AG08395 (cell line): ENCODE data around the gene CYP1A2.
"Not testable (repeated sequence)": the region's sequence is repeated elsewhere in the genome, so short reads cannot be mapped to it uniquely, and the experiment has no call there.

Experiments used
- DNase-seq: peaks from one replicate; pipeline ENCODE4 v3.0.0; 2012; ENCODE audit warnings: mixed read lengths, low spot score

Gene CYP1A2, protein sequence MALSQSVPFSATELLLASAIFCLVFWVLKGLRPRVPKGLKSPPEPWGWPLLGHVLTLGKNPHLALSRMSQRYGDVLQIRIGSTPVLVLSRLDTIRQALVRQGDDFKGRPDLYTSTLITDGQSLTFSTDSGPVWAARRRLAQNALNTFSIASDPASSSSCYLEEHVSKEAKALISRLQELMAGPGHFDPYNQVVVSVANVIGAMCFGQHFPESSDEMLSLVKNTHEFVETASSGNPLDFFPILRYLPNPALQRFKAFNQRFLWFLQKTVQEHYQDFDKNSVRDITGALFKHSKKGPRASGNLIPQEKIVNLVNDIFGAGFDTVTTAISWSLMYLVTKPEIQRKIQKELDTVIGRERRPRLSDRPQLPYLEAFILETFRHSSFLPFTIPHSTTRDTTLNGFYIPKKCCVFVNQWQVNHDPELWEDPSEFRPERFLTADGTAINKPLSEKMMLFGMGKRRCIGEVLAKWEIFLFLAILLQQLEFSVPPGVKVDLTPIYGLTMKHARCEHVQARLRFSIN

DNA sequence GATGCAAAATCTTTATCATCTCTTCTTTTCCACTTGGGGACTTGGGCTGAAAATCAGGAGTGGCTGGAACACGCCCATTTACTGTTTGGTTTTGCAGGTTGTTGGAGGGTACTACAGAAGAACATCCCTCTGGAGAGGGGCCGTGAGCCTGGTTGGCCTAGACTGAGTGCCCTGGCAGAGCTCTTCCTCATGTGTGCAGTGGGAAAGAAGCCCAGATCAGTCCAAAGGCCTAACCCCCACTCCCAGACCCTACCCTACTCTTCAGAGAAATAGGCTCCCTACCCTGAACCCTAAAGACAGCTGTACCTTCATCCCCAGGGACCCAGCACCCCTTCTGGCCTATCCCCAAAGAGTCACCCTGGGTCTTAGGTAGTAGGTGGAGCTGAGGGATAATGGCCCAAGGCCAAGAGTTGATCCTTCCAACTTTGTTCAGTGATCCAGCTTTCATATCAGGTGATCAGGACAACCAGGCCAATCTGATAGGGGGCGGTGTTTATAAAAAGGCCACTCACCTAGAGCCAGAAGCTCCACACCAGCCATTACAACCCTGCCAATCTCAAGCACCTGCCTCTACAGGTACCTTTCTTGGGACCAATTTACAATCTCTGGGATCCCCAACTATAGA is at the start of gene CYP1A2:
TSS of gene CYP1A2 (plus strand) at position 524 of the 625 bp plus-strand sequence. CDS start 894 bp downstream, outside the sequence.
- DNase-seq = no peak

DNA sequence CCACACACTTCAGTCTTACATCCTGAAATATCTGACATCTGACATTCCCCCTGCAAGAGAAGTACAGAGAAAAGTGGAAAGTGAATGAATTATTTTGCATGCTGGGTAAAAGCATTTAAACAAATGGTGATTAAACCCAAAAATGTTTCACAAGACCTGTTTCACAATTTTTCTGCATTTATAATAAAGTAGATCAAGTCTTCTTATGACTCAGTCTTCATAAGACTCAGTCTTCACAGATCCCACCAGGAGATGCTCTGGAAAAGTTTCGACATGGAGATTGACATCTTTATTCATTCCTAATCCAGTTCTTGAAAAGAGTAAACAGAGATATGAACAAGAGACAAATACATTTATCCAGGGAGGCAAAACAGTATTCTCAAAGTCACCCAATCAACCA is 39.6 kb upstream of the CYP1A2 start:
- DNase-seq = no peak

DNA sequence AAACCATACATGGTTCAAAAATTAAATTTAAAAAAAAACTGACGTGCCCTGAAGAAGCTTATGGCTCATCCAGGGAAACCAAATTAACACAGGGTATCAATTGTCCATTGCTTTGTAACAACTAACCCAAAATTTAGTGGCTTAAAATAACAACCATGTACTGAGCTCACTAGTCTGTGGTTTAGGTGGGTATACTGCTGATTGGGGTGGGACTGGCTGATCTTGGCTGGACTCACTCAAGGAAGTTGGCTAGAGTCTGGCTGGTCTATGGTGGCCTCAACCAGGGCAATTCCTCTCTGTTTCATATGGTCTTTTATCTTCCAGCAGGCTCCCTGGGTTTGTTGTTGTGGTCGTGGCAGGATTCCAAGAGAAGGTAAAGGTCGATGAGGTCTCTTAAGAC is 38.8 kb upstream of the CYP1A2 start:
- DNase-seq = no peak

DNA sequence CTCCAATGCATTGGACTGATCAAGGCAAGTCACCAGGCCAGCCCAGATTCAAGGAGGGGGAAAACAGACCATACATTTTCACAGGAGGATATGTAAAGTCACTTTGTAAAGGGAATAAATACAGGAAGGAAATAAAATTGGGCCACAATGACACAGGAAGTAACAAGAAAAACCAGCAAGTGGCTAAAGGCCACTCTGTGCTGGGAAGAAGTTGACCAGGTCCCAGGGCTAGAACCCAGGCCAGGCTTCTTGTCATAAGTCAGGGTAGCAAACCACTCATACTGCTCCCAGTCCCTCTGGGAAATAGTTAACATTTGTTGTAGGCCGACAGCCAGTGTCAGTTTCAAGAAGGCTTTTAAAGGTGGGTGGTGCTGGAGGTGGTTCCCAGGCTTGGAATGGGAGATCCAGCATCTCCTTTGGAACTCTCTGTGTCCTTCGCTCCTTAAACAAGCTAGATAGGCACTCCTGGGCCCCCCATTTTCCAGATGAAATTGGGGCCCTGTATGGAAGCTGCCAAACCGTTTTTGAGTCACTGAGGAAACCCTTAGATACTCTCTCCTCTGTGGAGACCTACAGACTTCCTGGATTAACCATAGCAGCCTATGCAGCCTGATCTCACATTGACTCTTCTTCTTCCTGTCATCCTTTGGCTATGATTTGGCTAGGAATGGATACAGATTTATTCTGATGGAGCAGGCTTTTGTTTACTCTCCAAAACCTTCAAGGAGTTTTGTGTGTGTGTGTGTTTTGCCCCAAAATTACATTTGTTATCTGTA is 38.1 kb upstream of the CYP1A2 start:
- no peak for DNase-seq

DNA sequence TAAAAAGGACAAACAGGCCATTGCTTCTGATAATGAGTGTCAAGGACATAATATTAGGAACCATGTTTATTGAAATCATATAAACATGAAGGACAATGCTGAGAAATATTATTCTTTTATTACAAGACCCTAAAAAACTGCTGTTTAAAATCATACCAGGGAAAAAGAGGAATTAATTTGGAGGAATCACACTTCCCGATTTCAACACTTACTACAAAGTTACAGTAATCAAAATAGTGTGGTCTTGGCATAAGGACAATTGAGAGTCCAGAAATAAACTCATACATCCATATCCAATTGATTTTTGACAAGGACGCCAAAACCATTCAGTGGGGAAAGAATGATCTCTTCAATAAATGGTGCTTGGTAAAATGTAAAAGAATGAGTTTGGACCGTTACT is 36.3 kb upstream of the CYP1A2 start:
- DNase-seq = no peak

DNA sequence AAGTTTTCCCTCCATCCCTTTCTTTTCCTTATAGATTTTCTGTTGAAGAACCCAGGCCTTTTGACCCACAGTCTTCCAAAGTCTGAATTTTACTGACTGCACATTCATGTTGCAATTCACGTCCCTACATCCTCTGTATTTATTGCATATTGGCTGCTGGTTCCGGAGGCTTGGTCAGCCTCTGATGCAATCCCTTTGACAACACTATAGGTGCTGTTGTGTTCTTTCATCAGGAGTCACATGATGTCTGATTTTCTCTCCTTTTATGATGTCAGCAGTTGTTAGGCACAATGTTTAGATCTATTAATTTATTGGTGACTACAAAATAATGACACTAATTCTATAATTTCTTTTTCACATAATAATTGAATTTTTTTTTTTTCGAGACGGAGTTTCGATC is 32.0 kb upstream of the CYP1A2 start:
- DNase-seq = no peak

DNA sequence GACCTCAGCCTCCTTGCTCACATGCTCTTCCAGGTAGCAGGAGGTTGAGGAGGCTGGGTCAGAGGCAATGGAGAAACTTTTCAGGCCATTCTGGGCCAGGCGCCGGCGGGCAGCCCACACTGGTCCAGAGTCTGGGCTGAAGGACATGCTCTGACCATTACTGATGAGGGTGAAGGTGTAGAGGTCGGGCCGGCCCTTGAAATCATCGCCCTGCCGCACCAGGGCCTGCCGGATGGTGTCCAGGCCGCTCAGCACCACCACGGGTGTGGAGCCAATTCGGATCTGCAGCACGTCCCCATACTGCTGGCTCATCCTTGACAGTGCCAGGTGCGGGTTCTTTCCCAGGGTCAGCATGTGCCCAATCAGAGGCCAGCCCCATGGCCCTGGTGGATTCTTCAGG is 26.1 kb upstream of the CYP1A2 start:
- no peak for DNase-seq

DNA sequence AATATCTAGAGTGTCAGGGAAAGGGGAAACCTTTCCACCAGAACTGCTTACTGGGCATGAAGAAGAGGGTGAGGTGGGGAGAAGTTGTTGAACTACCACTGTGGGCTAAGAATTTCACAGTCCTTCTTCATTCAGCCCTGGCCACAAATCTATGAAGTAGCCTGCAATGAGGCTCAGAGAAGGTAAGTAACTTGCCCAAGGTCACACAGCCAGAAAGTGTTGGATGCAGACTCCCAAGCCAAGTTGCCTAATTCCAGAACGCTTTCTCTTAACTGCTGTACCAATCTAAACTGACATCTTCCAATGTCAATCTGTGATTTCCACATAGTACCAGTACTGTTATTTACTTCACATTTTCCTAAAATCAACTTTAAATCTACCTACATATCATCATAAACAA is 25.5 kb upstream of the CYP1A2 start:
- no peak for DNase-seq

DNA sequence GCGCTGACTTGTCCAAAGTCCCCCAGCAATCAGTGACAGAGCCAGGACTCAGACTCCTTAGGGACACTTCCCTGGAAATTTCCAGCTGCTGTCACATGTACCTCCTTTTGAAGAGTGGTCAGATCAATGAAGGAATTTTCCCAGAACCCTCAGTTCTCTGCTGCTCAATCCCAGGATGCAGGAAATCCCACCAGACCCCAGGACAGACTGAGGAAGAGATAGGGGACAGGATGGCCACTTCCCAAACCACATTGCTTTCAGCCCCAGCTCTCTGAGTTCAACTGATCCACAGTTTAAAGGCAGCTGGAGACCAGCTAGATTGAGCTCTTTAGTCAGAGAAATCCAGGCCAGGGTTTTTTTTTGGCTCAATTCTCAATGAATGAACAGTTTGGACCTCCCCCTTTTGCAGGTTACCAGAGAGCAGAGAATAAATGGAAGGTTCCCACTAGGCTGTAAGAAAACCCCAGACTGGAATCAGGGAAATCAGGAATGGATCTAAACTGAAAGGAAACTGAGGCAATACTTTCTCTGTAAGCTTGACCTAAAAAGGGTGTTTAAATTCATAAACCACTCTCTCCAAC is 24.8 kb upstream of the CYP1A2 start:
- peak; percentile 66 for DNase-seq

DNA sequence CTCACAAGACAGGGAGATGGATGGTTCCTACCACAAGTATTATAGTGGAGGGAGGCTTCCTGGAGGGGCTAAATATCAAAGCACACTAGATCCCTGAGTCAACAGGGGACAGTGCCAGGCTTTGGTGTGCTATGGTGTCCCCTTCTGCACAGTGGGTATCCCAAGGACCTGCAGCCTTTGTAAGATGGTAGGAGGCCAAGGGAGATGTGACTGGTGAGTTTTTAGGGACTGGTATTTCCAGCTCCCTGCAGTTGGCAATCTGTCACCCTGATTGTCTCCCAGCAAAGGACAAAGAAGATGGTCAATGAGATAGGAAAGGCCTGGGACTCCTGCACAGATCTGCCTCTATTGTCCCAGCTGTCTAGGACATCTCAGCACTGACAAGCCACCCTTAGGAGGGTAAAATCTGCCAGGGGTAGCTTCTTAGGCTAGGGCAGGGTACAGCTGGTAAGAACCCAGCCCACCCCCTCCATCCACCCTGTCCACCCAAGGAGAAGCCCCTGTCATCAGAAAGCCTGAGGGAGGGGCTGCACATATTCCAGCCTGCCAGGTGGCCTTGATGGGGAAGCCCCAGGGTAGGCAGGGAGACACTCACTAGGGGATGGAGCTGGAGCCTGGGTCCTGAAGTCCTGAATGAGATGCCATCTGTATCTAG is 23.9 kb upstream of the CYP1A2 start:
- DNase-seq = no peak

DNA sequence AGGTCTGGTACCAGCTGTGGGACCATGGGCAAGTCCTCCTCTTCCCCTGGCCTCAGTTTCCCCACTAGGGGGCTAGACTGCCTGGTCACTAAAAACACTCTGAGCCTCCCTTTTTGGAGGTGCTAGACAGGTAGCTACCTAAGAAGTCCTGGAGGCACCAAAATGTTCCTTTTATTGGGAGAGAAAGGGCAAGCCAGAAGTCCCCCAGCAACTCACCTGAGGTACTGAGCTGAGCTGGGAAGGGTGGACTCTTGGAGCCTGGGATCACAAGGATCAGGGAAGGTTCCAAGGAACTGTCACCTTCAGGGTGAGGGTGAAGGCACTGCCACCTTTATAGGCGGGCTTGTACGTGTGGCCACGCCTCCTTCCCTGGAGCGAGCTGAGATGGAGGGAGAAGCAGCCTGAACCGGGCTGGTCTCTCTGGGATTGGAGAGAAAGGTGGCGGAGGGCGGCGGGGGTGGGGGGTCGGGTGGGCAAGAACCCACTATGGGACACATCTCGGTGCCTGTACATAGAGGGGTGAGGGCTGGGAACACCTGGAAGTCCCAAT is 23.3 kb upstream of the CYP1A2 start, which contains the start of gene CYP1A1:
TSS of gene CYP1A1 (minus strand) at position 304 of the 550 bp plus-strand sequence. CDS start 2,431 bp downstream, outside the sequence.
- peak; percentile 14 for DNase-seq

DNA sequence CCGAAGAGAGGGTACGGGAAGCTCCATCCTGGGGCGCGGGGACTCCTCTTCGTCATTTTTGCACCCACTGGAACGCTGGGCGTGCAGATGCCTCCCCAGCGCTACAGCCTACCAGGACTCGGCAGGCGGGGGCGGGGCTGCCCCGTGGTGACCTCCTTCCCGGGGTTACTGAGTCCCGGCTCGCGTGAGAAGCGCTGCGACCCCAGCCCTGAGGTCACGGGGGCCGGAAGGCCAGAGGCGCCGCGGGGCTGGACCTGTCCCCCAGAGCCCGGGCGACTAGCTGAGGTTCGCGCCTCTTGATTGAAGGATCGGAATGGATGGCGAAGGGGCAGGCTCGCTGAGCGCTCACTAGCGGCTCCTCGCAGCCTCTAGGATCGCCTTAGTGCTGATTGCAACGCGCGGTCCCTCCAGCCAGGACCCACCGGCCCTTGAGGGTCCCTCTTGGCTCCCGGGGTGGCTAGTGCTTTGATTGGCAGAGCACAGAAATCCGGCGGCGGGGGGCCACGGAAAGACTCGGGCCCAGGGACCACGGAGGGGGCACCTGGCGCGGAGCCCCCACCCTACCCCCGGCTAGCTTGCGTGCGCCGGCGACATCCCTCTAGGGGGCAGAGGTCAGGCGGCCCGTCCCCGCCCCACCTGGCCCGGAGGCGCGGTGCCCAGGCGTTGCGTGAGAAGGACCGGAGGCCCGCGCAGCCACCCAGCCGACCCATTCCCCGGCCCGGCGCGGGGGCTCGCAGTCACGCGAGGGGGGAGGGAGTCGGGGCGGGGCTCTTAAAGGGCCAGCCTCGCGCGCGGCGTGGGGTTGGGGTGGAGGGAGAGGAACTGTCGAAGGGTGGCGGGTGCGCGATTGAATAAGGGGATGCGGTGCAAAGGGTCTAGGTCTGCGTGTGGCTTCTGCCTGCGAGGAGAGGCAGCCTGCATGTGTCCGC is 22.5 kb upstream of the CYP1A2 start:
- peak; percentile 19 for DNase-seq

DNA sequence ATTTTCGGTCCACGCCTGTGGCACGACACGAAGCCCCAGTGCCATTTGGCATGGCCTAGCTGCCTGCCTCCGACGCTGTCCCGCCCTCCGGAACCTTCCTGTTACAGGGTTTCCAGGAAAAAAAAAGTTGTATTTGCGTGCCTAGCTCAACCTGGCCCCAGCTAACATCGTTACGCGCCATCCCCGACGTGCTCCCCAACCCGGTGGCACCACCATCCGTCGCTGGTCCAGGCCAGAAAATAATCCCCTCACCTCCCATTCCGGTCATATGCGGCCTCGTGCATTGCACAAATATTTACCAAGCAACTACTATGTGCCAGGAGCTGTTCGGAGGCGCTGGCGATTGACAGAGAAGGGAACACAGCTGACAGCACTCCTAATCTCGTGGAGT is 21.9 kb upstream of the CYP1A2 start:
- DNase-seq = no peak

DNA sequence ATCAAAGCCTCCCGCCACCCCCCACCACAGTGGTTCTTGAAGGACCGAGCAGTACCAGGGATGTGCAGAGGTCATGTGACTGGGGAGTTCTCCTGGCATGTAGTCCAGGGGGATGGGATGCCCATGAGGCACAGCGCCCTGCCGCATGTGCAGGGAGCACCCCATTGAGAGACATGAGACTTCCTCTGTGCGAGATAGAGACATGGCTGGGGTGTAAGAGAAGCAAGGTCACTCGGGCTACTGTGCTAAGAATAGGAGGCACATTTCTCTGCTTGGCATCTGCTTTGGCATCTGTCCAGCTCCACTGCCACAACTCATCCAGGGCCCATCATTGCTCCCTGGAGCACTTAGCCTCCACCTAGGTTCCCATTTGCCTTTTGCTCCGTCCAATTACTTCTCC is 20.9 kb upstream of the CYP1A2 start:
- no peak for DNase-seq

DNA sequence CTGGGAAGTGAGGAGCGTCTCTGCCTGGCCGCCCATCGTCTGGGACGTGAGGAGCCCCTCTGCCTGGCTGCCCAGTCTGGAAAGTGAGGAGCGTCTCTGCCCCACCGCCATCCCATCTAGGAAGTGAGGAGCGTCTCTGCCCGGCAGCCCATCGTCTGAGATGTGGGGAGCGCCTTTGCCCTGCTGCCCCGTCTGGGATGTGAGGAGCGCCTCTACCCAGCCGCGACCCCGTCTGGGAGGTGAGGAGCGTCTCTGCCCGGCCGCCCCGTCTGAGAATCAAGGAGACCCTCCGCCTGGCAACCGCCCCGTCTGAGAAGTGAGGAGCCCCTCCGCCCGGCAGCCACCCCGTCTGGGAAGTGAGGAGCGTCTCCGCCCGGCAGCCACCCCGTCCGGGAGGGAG is 19.9 kb upstream of the CYP1A2 start:
- DNase-seq = not testable (repeated sequence)

DNA sequence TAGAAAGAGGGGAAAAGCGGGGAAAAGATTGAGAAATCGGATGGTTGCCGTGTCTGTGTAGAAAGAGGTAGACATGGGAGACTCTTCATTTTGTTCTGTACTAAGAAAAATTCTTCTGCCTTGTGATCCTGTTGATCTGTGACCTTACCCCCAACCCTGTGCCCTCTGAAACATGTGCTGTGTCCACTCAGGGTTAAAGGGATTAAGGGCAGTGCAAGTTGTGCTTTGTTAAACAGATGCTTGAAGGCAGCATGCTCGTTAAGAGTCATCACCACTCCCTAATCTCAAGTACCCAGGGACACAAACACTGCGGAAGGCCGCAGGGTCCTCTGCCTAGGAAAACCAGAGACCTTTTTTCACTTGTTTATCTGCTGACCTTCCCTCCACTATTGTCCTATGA is 19.3 kb upstream of the CYP1A2 start:
- not testable (repeated sequence) for DNase-seq

DNA sequence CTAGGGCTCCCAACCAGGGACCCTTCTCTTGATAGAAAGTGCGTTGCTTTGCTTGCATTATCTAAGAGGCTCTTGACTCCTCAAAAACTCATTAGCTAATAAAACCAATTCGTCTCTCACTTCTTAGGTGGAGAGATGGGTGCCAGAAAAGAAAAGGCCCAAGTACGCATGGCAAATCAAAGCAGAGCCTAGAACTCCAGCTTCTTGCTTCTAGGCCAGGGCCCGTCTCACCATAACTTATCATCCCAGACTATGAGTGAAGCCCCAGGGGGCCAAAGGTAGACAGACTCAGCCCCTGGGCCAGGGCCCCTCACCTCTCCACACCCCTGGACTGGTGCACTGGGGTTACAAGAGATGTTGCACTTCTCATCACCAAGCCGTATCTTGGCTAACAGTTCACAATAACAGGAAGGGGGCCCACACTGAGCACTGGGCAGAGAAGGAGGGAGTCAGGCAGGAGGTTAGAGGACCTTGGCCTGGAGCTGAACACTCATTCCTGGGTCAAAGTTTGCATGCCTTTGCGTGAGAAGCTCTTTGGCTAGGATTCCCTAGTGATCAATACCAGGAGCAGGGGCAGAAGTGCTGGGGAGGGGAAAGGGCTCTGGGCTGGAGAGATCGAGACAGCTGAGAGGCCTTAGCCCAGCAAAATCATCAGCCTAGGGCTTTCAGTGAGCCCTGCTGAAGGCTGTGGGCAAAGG is 17.9 kb upstream of the CYP1A2 start:
- no peak for DNase-seq

DNA sequence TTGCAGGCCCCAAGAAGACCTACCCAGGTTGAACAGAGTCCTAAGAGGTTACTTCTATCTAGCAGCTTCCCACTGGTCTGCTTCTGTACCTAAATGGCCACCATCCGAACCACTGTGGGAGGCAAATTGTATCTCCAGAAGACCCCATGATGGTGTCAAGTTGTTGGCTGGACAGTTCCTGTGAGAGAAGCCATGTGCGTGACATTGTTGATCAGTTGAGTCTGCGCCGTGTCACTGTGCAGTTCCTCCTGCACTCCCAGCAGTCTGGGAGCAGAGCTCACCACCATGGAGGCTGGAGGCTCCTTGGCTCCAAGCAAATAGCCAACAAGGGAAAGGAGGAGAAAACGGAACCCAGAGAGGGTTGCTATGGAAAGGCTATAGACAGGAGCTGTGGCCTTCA is 15.8 kb upstream of the CYP1A2 start:
- DNase-seq = no peak

DNA sequence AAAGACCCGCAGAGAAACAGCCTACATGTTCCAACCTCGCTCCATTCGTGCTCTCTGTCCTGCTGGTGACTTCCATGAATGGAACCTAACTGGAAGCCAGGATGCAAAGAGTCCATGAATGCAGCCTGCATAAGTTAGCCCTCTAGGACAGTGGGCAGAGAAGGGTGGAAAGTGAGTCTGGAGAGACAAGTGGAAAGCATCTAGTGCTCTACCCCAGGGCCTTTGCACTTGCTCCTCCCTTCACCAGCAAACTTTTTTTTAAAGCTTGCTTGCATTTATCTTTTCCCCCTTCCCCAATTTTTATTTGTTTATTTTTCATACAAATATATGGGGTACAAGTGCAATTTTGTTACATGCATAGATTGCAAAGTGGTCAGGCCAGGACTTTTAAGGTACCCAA is 15.4 kb upstream of the CYP1A2 start:
- no peak for DNase-seq

DNA sequence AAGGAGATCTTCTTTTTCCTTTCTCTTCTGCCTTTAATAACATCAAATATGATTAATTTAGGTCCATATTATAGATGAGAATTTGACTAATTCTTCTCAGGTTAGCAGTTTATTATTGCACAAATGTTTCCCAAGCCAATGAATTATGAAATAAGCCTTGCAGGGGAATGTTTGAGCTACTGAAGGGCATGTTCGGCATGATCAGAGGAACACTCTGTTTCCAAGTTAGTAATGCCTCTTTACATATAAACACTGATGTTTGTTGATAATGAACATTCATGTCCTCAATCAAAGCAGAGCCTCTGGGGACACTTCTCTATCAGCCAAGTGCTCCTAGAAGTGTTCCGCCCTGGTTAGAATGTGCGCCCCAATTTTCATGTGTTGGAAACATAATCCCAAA is 13.3 kb upstream of the CYP1A2 start:
- DNase-seq = no peak
